Activated CD4-positive, alpha-beta T cell treated with anti-CD3 and anti-CD28 coated beads, Interleukin-2, amount 50 U/mL, for 4 hours (primary cell): ENCODE measurements around the gene RPL31.

ENCODE experiments used
- DNase-seq, 2 experiments: peaks; one replicate each; pipeline ENCODE4 v3.0.0-alpha.2; 2020

Gene RPL31

GRCh38 chr2:100976061-100976460 lies 26.0 kb upstream of the RPL31 start:
- no peak for DNase-seq

GRCh38 chr2:100976645-100977391 lies 25.3 kb upstream of the RPL31 start:
- DNase-seq = no peak

GRCh38 chr2:100977511-100977910 lies 24.6 kb upstream of the RPL31 start:
- no peak for DNase-seq

GRCh38 chr2:100978582-100979191 lies 23.4 kb upstream of the RPL31 start:
- no peak for DNase-seq

GRCh38 chr2:100980046-100980445 lies 22.0 kb upstream of the RPL31 start:
- no peak for DNase-seq

GRCh38 chr2:100981011-100981410 lies 21.1 kb upstream of the RPL31 start:
- DNase-seq = no peak

GRCh38 chr2:100982431-100982861 lies 19.6 kb upstream of the RPL31 start:
- DNase-seq = no peak

GRCh38 chr2:100983201-100983600 lies 18.9 kb upstream of the RPL31 start:
- DNase-seq = no peak

GRCh38 chr2:100983684-100984310 lies 18.3 kb upstream of the RPL31 start:
- DNase-seq = no peak

GRCh38 chr2:100984892-100985307 lies 17.2 kb upstream of the RPL31 start:
- DNase-seq = peak; percentile 75 to 78

GRCh38 chr2:100986157-100986556 lies 15.9 kb upstream of the RPL31 start:
- no peak for DNase-seq

GRCh38 chr2:100987536-100987935 lies 14.6 kb upstream of the RPL31 start:
- DNase-seq = no peak

GRCh38 chr2:100987974-100988373 lies 14.1 kb upstream of the RPL31 start:
- no peak for DNase-seq

- DNase-seq = no peak
These were observed 13.3 kb upstream of the RPL31 start for GRCh38 chr2:100988630-100989417.

GRCh38 chr2:100989666-100990065 lies 12.4 kb upstream of the RPL31 start:
- no peak for DNase-seq

GRCh38 chr2:100990166-100990565 lies 11.9 kb upstream of the RPL31 start:
- no peak for DNase-seq

GRCh38 chr2:100990650-100991403 lies 11.3 kb upstream of the RPL31 start:
- DNase-seq = no peak

- DNase-seq = no peak
These were observed 10.7 kb upstream of the RPL31 start for GRCh38 chr2:100991404-100991773.

- no peak for DNase-seq
These were observed 9.8 kb upstream of the RPL31 start for GRCh38 chr2:100992262-100992661.

GRCh38 chr2:100993294-100993693 lies 8.8 kb upstream of the RPL31 start:
- DNase-seq = no peak

GRCh38 chr2:100995309-100996075 lies 6.6 kb upstream of the RPL31 start:
- DNase-seq = no peak
